Dermis blood vessel endothelial cell (primary cell): ENCODE measurements around the gene CD300LF. TPM values are rescaled to one million over a fixed set of nuclear protein-coding genes. Genes with fewer than 3 reads are reported as not detected.
A peak's percentile ranks its signal among the peaks of the same experiment; 100 is the strongest.

Experiments used
- DNase-seq: peaks from one replicate; pipeline ENCODE4 v3.0.0; 2010
- total RNA-seq: library from RNA; depleted of rRNA; stranded (reverse); fragments of >200 nt; gene quantifications from 2 replicates; pipeline ENCODE4 v1.2.3, GENCODE V29; 2014

The CD300LF gene
- total RNA-seq, 1 donor from 2014 or later: not detected

DNA sequence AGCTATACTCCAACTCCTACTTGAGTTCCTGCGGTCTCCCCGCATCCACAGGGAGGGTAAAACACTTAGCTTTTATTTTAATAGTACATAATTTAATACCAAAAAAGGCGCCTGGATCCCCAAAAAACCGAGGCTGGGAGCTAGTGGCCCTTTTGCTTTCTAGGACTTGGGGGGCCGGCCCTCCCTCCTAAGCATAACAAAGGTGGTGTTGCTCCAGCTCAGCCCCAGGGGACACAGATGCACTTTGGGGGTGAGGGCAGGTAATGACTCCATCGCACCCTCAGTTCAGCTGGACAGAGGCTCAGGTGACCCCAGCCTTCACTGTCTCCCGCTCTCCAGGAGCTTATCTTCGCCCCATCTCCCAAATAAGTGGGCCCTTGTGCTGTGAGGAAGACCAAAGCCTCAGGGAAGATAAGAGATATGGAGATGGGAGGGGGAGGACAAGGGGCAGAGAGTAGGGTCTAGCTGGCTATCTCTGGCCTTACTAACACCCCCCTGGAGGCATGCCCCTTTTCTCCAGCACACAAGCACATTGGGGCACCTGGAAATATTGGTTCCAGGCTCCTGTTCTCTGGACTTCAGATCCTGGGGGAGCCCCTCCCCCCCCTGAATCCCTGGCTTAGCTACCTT is 32.9 kb upstream of the CD300LF start:
- no peak for DNase-seq

DNA sequence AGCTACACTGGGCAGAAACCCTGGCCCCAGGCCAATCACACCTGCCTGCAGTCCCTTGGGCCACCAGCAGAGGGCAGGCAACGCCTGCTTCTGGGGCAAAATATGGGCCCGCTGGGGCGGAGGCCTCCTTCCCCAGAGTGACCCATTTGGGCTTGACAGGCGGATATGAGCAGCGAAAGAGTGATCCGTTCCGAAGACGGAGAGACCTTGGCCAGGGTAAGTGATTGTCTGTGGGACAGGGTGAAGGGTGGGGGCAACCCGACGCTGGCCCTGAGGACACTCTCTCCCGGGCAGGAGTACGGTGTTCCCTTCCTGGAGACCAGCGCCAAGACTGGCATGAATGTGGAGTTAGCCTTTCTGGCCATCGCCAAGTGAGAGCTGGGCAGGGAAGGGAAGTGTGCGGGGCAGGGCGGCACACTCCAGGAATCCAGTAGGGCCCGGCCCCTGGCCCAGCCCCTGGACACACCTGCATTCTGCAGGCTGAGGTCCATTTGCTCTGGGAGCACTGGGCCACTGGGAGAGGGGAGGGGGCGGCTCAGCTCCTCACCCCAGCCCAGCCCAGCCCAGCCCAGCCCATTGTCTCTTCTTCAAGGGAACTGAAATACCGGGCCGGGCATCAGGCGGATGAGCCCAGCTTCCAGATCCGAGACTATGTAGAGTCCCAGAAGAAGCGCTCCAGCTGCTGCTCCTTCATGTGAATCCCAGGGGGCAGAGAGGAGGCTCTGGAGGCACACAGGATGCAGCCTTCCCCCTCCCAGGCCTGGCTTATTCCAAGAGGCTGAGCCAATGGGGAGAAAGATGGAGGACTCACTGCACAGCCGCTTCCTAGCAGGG is 32.2 kb upstream of the CD300LF start:
- DNase-seq: peak; percentile 78

DNA sequence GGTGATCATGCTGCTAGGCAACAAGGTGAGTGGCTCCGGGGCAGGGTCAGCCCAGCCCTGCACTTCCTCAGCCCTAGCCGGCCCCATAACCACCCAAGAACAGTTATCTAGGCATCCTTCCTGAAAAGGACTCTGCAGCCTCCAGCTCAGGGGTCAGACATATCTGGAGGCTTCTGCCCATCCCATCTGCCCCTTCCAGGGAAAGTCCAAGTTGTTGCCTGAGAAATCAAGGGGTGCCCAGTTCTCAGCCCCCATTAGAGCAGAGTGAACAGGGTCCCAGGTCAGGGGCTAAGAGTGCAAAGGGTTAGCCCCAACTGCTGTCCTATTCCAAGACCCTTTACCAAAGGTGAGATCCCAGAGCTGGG is 31.6 kb upstream of the CD300LF start:
- no peak for DNase-seq

DNA sequence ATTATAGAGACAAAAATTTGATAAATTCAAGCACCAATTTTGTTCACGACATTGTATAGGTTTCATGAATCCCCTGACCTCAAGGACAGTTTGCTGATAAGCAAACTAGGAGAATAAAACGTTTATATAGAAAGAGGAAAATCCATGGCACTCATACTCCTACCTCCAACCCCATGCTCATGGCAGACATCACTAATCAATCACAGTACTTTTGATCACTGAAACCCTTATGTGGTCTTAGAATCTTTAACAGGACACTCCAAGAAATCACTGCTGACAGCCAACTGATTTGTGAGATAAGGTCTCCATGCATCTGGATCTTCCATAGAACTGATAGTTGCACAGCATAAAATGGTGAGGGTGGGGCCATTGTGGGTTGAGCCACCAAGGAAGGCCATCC is 31.0 kb upstream of the CD300LF start:
- DNase-seq: no peak

DNA sequence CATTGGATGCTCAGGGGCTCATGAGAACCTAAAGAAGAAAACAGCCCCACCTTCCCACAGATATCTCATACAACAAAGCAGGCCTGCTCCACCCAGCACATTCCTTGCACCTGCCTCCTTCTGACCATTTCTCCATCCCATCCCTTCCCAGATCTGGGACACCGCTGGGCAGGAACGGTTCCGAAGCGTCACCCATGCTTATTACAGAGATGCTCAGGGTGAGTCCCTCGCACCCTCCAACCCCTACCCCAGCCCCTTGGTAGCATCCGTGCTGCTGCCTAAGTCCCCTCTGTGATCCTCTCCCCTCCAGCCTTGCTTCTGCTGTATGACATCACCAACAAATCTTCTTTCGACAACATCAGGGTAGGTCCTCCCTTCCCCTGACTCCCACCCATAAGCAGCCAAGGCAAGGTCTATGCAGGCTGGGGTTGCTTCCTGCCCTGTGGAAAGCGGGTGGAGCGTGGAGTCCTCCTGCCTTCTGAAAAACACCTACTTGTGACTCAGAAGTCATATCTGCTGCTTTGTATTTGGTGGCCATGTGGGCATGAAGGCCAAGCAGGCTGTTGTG is 30.3 kb upstream of the CD300LF start:
- no peak for DNase-seq

DNA sequence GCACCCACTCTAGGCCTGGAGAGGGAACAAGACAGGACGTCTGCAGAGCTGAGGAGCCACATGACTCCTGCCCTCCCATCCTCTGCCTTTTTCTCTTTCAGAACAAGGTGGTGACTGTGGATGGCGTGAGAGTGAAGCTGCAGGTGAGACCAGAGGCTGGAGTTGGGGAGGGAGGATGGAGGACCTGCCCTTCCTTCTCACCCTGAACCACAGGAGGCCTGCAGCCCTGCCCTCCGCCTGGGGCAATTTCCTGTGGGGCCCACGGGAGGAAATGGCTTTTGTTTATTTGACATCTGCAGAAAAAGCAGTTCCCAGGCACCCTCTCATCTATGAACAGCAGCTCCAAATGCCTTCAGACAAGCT is 29.4 kb upstream of the CD300LF start:
- DNase-seq: peak; percentile 57

DNA sequence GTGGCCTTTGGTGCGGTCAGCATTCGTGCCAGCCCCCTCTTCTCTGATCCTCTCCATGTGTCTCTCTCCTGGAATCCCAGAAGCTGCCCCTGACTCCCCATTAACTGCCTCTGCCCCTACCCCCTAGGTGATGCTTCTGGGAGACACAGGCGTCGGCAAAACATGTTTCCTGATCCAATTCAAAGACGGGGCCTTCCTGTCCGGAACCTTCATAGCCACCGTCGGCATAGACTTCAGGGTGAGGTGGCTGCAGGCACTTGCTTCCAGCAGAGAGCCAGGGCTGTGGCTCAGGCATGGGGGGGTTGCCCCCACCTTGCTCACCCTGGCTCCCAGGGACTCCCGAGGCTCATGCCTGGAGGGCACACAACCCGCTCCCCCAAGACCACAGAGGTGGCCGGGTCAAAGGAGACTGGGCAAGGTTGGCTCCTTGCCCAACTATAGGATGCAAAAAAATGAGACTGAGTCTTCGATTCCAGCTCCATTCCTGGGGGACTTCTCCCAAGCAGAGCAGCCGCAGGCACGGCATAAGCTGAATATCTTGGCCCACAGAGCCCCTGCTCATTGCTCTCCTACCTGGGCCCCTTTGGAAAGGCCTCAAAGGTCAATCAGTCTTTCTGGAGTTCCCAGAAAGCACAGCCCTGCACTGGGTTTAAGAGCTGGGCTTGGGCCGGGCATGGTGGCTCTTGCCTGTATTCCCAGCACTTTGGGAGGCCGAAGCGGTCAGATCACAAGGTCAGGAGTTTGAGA is 28.1 kb upstream of the CD300LF start:
- no peak for DNase-seq

DNA sequence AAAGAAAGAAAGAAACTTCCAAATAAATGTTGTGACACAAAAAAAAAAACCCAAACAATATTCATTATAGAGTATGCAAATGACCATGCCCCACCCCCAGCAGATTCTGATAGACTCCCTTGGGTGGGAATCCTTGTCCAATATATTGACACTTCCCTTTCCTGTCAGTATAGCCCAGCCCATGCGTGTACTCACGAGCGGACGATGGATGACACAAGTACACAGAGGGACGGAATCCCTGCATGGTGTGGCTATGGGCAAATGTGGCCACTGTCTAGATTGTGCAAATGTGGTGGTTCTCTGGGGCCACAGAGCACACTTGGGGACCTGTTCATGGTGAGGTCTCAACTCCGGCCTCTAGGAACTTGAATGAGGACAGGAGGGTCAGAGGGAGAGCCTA is 27.4 kb upstream of the CD300LF start:
- DNase-seq: no peak

DNA sequence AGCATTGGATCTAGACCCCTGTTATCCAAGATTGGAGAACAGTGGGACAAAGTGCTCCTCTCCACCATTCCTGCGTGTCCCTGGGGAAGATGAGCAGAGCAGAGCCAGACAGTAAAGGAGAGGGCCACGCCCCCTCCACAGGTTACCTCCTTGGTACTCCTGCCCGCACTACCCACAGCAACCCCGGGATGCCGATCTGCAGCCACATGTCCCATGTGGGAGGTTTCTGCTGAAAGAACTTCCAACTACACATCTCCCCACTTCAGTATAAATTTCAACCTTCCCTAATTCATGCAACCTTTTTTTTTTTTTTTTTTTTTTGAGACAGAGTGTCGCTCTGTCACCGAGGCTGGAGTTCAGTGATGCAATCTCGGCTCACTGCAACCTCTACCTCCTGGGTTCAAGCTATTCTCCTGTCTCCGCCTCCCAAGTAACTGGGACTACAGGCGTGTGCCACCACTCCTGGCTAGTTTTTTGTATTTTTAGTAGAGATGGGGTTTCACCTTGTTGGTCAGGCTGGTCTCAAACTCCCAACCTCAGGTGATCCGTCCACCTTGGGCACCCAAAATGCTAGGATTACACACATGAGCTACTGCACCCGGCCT is 26.6 kb upstream of the CD300LF start:
- no peak for DNase-seq

DNA sequence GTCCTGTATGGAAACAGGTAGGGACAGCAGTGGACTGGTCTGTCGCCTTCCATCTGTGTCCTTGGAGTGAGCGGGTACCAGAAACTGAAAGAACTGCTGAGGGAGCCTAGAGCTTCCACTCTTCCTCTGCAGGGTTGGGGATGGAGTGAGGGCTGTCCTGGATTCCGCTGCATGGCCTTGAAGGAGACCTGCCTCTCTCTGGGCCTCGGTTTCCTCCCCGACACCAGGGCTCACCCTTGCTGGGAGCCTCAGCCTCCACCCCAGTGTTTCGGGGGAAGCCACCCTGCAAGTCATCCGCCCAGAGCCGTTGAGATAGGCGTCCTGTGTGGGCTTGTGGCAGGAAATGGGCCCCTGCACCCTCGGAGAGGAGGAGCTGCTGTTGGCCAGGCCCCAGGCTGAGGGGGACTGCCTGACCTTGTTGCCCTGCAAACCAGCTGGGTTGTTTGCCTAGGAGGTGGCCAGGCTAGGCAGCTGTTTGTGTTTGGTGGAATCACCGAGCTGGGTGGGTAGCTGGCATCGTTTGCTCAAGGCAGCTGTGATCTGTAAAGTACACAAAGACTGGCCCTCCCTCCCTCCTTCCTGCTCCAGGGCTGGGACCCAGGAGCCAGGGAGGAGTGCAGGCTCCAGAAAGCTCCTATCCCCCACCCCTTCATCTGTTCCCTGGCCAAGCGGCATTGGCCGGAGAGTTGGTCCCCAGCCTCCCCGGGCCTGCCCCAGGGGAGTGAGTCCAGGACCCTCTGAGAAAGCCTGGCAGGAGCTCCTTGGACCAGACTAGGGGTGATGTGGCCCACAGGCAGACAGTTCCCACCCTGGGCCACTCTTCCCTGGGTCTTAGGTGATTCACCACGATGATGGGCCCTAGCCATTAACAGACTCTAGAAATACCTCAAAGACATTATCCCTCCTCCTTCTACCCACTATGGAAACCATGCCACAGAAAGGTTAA is 25.6 kb upstream of the CD300LF start:
- DNase-seq: no peak

DNA sequence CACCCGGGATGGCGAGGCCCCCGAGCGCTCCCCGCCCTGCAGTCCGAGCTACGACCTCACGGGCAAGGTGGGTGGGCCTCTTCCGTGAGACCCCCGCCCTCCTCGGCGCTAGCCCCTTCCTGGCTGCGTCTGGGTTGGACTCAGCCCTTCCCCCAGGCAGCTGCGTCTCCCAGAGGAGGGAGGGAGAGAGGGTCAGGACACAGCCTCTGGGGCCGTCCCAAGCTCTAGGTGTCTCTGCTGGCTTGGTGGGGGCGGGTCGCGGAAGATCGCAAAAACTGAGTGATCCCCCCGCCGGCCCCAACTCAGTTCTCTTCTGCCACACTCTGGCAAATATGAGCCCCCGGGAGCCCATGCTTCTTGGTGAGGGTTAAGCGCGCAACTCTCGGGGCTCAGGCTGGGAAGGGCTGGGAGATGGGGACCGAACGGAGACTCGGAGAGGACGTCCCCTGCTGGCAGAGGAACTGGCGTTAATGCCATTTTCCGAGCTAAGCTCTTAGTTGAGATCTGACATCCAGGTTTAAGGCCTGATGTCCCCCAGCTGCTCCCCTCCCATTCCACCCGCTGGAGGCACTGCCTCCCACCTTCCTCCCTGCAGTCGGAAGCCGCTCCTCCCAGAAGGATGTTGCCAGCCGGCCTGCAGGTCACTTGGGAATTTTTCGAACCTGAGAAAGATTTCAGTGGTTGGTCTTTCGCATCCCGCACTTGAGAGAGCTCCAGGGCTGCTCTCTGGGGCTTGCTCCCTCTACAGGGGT is 24.8 kb upstream of the CD300LF start:
- DNase-seq: peak; percentile 39

DNA sequence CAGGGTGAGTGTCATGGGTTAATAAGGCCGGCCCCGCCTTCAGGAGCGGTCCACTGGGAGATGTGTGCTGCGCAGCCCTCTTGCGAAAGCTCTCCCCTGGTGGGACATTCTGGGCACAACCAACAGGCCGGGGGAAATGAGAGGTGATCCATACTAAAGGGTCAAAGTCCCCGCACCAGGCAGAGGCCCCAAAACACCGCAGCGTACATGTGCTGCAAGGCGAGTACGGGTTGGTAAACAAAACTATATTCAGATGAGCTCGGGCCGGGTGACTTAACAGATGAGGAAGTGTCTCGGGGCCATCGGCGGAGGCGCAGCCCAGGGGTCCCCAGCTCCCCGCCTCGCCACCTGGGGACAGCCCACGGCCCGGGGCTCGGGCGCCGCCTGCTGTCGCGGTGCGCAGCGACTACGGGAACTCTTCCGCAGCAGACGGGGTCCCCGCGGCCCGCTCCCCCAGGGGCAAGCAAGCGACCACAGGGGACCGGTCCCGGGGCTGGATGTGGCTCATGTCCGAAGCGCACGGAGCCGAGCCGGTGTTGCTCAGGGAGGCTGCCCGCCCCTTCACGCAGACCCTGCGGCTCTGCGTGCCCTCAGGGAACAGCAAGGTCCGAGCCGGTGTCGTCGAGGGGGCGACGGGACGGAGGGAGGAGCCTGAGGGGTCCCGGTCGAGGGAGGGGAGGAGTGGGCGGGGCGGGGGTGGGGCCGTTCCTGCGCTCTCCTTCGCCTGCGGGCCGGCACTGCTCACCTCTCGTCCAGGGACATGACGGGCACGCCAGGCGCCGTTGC is 24.0 kb upstream of the CD300LF start, which contains the start of gene RAB37:
RAB37 (plus strand) TSS at position 744 of the 786 bp plus-strand sequence; CDS start at position 761, 17 bp downstream.
- no peak for DNase-seq

DNA sequence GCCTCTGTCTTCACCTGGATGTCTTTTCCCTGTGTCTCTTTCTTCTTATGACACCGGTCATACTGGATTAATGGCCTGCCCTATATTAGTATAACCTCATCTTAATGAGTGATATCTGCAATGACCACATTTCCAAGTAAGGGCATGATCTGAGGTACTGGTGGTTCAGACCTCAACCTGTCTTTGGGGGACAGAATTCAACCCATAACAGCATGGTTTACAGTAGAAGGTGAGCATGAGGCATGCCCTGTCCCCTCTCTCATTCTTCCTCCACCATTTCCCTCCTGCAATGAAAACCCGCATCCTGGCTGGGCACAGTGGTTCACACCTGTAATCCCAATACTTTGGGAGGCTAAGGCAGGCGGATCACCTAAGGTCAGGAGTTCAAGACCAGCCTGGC is 21.5 kb upstream of the CD300LF start:
- no peak for DNase-seq

DNA sequence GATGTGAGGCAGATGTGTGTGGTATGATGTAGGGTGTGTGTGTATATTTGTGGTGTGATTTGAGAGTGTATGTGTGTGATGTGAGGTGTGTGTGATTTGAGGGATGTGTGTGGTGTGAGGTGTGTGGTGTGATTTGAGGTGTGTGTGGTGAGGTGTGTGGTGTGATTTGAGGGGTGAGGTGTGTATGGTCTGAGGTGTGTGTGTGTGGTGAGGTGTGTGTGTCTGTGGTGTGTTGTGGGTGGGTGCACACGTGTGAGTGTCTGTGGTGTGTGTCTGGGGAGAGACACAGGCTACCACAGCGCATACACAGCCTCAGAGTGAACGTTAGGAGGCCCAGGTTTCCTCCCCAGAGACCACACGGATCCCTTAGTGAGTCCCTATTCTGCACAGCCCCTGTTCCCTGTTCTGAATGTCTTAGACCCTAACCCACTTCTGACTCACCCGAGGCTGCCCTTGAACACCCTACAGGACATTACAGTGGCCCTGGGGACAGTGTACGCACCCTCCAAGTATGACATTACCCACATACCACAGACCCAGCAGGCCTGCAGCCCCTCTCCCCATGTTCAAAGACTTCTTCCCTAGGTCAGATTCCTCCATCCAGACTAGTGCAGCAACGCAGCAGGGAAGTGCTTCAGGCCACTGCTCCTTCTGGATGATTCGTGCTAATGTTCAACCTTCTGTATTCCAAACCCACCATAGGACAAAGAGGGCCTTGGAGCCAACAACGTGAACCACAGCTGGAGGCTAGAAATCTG is 20.8 kb upstream of the CD300LF start:
- no peak for DNase-seq

DNA sequence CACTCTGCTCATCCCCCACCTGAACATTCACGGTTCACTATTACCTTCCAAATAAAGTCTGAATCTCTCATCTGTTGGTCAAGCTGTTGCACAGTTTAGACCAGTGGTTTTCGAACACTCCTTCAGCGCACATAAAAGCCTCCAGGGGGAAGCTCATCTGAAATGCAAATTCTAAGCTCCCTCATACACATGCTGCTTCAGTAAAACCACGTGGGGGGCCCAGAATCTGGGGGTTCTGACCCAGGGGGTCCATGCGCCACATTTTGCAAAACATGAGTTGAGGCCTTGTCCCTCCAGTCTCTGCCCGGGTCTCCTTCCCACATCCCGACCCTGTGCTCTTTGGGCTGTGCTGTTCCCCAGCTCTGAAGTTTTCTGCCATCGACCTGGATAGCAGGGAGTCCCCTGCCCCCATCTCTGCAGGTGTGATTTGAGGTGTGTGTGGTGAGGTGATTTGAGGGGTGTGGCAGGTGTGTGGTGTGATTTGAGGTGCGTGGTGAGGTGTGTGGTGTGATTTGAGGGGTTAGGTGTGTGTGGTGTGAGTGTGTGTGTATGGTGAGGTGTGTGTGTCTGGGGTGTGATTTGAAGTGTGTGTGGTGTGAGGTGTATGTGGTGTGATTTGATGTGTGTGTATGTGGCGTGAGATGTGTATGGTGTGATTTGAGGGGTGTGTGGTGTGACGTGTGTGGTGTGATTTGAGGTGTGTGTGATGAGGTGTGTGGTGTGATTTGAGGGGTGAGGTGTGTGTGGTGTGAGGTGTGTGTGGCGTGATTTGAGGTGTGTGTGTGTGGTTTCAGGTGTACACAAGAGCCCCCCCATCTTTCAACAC is 19.5 kb upstream of the CD300LF start:
- DNase-seq: no peak

DNA sequence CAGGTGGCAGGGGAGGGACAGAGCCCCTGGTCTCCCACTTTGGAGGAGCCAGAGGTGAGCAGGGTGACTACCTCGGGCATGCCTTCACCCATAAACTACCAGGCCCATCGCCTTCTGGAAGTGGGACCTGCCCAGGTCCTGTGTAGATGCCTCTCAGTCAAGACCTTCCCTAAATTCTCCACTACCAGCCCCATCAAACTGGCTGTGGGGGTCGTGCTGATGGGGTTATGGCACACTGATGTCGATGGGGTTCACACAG is 18.6 kb upstream of the CD300LF start:
- no peak for DNase-seq

DNA sequence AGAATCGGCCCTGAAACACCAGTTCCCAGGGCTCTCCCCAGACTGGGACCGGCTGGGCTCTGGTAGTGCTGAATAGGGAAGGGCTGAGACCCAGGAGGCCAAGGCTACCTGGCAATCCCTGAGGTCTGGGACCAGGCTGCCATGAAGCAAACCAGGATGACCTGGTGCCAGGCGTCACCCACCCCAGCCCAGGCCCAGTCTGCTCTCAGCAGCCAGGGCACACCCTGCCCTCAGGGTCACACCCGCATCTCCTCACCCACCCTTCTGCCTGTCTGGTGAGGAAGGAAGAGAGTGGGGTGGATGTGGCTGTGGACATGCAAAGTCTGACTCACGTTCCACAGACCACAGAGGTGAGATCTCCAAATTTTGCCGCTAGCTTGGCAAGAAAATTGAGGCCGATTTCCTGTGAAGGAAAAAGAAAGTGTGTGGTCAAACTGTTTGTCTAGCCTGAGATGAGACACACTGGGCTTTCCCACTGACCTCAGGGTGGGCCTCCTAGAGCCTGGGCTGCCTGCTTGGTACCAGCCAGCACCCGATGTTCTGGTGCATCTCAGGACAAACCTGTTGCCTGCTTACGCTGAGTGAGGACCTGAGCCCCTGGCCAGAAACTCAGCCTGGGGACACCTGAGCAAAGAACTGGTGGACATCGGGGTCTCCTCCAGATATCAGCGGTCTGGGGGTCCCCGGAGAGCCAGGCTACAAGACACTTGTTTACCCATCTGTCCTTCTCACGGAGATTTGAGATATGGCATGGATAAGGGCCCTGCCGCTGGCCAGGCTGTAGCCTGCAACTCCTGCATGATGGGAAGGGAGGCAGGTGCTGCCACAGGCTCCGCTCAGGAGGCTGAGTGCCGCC is 18.0 kb upstream of the CD300LF start:
- no peak for DNase-seq

DNA sequence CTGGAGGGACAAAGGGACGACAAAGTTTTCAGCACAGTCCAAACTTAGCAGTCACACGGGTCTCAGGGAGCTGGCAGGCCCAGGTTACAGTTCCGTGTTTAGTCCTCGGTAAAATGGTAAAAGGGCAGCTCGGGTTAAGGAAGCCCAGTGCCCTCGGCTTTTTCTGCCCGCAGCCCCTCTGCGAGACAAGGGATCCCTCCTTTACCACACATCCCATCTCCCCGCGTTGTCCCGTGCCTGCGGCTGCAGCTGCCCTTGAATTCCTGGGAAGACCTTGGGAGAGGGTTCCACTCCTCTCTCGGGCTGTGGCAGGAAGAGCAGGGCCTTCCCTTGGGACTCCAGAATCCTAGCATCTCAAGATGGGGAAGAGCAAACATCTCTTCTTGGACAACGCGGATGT is 17.1 kb upstream of the CD300LF start:
- no peak for DNase-seq
